ENCODE results near the gene FXYD2. TPM values are rescaled to one million over a fixed set of nuclear protein-coding genes. Genes with fewer than 3 reads are reported as not detected.

Gene FXYD2
- total and polyA plus RNA-seq, 9 of the 15 experiments (the other 6 are each of a cell fraction or from before 2014, with no cell fraction given) = not detected

DNA sequence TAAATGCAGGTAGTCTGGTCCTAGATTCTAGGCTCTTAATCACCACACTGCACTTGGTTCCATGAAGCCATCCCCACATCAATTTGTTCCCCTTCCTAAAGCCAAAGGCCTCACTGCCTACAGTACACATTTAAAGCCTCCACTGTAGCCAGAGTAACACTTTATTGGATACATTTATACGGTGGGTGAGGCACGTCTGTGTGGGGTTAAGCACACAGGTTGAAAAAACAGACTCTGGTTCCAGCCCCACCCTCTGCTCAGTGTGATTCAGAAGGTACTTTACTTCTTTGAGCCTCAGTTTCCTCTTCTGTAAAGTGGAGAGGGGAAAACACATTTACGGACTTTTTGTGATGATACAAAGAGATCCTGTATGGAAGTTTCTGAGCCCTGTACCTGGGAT is 50.0 kb downstream of the FXYD2 start:
- Histone ChIP-seq H2AFZ (ENCODE audit: low read depth, low read length) (no peak overlapping the region), H3K9ac (ENCODE audit: insufficient read depth in 1 of 2, low read depth in 2 of 2, low read length in 2 of 2) (no peak overlapping the region), H3K9me3 (replicated peaks; ENCODE audit: control insufficient read depth, insufficient read depth, low read depth, low read length) (no peaks in the 10 kb centered on the region), H3K79me2 (ENCODE audit: control insufficient read depth, insufficient read depth, low read length) (no peaks in the 10 kb centered on the region), H3K4me2 (ENCODE audit: insufficient read depth, low read length) (no peak overlapping the region), H3K27ac (ENCODE audit: extremely low read depth, low read depth, low read length) (no peak overlapping the region), H3K27me3 (ENCODE audit: control insufficient read depth in 2 of 2, insufficient read depth in 2 of 2, low read length in 2 of 2) (peaks cover 17 to 84% of the 10 kb centered on the region in 2 experiments), H3K4me1 (replicated peaks in 1 of 2; ENCODE audit: control insufficient read depth in 2 of 2, insufficient read depth in 2 of 2, low read length in 2 of 2) (no peaks in the 10 kb centered on the region), H3K4me3 (no peak overlapping the region), H4K20me1 (replicated peaks; ENCODE audit: control insufficient read depth, insufficient read depth, low read length) (peaks cover 9% of the 10 kb centered on the region), H3K36me3 (ENCODE audit: control insufficient read depth, insufficient read depth, low read length) (no peaks in the 10 kb centered on the region), H3K9me1 (ENCODE audit: control insufficient read depth, insufficient read depth, low read length) (no peaks in the 10 kb centered on the region)
- CTCF ChIA-PET (ENCODE audit: low intra/inter-chr PET ratio) = no interaction called here
- 2% methylated on average over 3 of the region's 3 CpGs for WGBS (ENCODE audit: insufficient coverage, low coverage, missing lambda C conversion rate)
- intact Hi-C loops (cut with micrococcal nuclease) (no loop called here), in situ Hi-C loops (cut with MboI) (no loop called here)
- ATAC-seq (no peak), DNase-seq (ENCODE audit: extremely low read depth in 1 of 4, low spot score in 3 of 4) (no peak), FAIRE-seq (no peak)
- POLR2A ChIA-PET = no interaction called here
- no TSS peak for BruUV-seq (replicated peaks)
- TF ChIP-seq, protein P1, sequence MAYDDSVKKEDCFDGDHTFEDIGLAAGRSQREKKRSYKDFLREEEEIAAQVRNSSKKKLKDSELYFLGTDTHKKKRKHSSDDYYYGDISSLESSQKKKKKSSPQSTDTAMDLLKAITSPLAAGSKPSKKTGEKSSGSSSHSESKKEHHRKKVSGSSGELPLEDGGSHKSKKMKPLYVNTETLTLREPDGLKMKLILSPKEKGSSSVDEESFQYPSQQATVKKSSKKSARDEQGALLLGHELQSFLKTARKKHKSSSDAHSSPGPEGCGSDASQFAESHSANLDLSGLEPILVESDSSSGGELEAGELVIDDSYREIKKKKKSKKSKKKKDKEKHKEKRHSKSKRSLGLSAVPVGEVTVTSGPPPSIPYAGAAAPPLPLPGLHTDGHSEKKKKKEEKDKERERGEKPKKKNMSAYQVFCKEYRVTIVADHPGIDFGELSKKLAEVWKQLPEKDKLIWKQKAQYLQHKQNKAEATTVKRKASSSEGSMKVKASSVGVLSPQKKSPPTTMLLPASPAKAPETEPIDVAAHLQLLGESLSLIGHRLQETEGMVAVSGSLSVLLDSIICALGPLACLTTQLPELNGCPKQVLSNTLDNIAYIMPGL (CRISPR knock-in tag; IDR thresholded peaks at IDR 0.05) = no peak
- no peak for TF ChIP-seq NBN (IDR thresholded peaks at IDR 0.05; ENCODE audit: low read depth)
- TF ChIP-seq POLR2AphosphoS2 (IDR thresholded peaks at IDR 0.05; ENCODE audit: low read length) = no peak
- no peak for TF ChIP-seq HSF4 (CRISPR knock-in tag; IDR thresholded peaks at IDR 0.05; ENCODE audit: borderline replicate concordance)
- no peak for TF ChIP-seq ATF1 (CRISPR knock-in tag; IDR thresholded peaks at IDR 0.05)
- TF ChIP-seq ATF1 (tag; IDR thresholded peaks at IDR 0.05) = no peak
- TF ChIP-seq E4F1 (CRISPR knock-in tag; IDR thresholded peaks at IDR 0.05; ENCODE audit: borderline replicate concordance) = no peak
- no peak for TF ChIP-seq FOXJ3 (CRISPR knock-in tag; IDR thresholded peaks at IDR 0.05)
- no peak for TF ChIP-seq RNF219 (CRISPR knock-in tag; IDR thresholded peaks at IDR 0.05)
- TF ChIP-seq, protein P2, sequence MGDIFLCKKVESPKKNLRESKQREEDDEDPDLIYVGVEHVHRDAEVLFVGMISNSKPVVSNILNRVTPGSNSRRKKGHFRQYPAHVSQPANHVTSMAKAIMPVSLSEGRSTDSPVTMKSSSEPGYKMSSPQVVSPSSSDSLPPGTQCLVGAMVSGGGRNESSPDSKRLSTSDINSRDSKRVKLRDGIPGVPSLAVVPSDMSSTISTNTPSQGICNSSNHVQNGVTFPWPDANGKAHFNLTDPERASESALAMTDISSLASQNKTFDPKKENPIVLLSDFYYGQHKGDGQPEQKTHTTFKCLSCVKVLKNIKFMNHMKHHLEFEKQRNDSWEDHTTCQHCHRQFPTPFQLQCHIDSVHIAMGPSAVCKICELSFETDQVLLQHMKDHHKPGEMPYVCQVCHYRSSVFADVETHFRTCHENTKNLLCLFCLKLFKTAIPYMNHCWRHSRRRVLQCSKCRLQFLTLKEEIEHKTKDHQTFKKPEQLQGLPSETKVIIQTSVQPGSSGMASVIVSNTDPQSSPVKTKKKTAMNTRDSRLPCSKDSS (IDR thresholded peaks at IDR 0.05; ENCODE audit: low read depth, partially characterized antibody) = no peak
- no peak for TF ChIP-seq PTTG1 (tag; IDR thresholded peaks at IDR 0.05; ENCODE audit: low read depth)
- TF ChIP-seq ARHGAP35 (IDR thresholded peaks at IDR 0.05; ENCODE audit: partially characterized antibody) = no peak
- TF ChIP-seq ZNF232 (CRISPR knock-in tag; IDR thresholded peaks at IDR 0.05) = no peak
- TF ChIP-seq DEAF1 (CRISPR knock-in tag; IDR thresholded peaks at IDR 0.05) = no peak
- TF ChIP-seq BMI1 (IDR thresholded peaks at IDR 0.05; ENCODE audit: low read length) = no peak
